ENCODE data around the gene RPL3. TPM values are rescaled to one million over a fixed set of nuclear protein-coding genes. Genes with fewer than 3 reads are reported as not detected.
A peak's percentile ranks its signal among the peaks of the same experiment; 100 is the strongest.

The RPL3 gene
- total RNA-seq, 1 donor from 2014 or later = 8,485 TPM

- H3K36me3 ChIP-seq (ENCODE audit: control insufficient read depth, insufficient read depth, low read length) = no peaks in the 10 kb centered on the region
- no peak for FAIRE-seq
- TF ChIP-seq CTCF (IDR thresholded peaks at IDR 0.05; ENCODE audit: insufficient read depth, low read length, severe bottlenecking) = no peak
- peaks cover 5% of the 10 kb centered on the region for H3K27me3 ChIP-seq (ENCODE audit: control insufficient read depth, insufficient read depth, low read length)
- DNase-seq (ENCODE audit: low read depth) = no peak
- no peak overlapping the region for H3K4me3 ChIP-seq (ENCODE audit: low read depth, low read length)
Observed at GRCh38 chr22:39270280-39270679, 49.1 kb downstream of the RPL3 start.

GRCh38 chr22:39269095-39269790 is 50.2 kb downstream of the RPL3 start:
- FAIRE-seq (no peak), DNase-seq (ENCODE audit: low read depth) (no peak)
- TF ChIP-seq CTCF (IDR thresholded peaks at IDR 0.05; ENCODE audit: insufficient read depth, low read length, severe bottlenecking) = no peak
- no peak overlapping the region for H3K4me3 ChIP-seq (ENCODE audit: low read depth, low read length)
- peaks cover 2% of the 10 kb centered on the region for H3K27me3 ChIP-seq (ENCODE audit: control insufficient read depth, insufficient read depth, low read length)
- H3K36me3 ChIP-seq (ENCODE audit: control insufficient read depth, insufficient read depth, low read length) = no peaks in the 10 kb centered on the region

- FAIRE-seq = no peak
- DNase-seq (ENCODE audit: low read depth) = no peak
- TF ChIP-seq CTCF (IDR thresholded peaks at IDR 0.05; ENCODE audit: insufficient read depth, low read length, severe bottlenecking) = no peak
Observed at GRCh38 chr22:39268645-39269044, 50.8 kb downstream of the RPL3 start.

GRCh38 chr22:39267974-39268373 is 51.4 kb downstream of the RPL3 start:
- Histone ChIP-seq H3K4me3 (ENCODE audit: low read depth, low read length) (no peak overlapping the region), H3K27me3 (ENCODE audit: control insufficient read depth, insufficient read depth, low read length) (no peaks in the 10 kb centered on the region), H3K36me3 (ENCODE audit: control insufficient read depth, insufficient read depth, low read length) (no peaks in the 10 kb centered on the region)
- no peak for DNase-seq (ENCODE audit: low read depth)
- TF ChIP-seq CTCF (IDR thresholded peaks at IDR 0.05; ENCODE audit: insufficient read depth, low read length, severe bottlenecking) = no peak
- FAIRE-seq = no peak

More at GRCh38 chr22:39268645-39269044, 50.8 kb downstream of the RPL3 start:
- Histone ChIP-seq H3K4me3 (ENCODE audit: low read depth, low read length) (no peak overlapping the region), H3K27me3 (ENCODE audit: control insufficient read depth, insufficient read depth, low read length) (no peaks in the 10 kb centered on the region), H3K36me3 (ENCODE audit: control insufficient read depth, insufficient read depth, low read length) (no peaks in the 10 kb centered on the region)

GRCh38 chr22:39266398-39267030 is 52.9 kb downstream of the RPL3 start:
- FAIRE-seq = no peak
- no peak for TF ChIP-seq CTCF (IDR thresholded peaks at IDR 0.05; ENCODE audit: insufficient read depth, low read length, severe bottlenecking)
- Histone ChIP-seq H3K4me3 (ENCODE audit: low read depth, low read length) (no peak overlapping the region), H3K27me3 (ENCODE audit: control insufficient read depth, insufficient read depth, low read length) (no peaks in the 10 kb centered on the region), H3K36me3 (ENCODE audit: control insufficient read depth, insufficient read depth, low read length) (no peaks in the 10 kb centered on the region)
- DNase-seq (ENCODE audit: low read depth) = peak; percentile 12

Measured in bronchial epithelial cell (primary cell).